RWPE1 (cell line): ENCODE measurements around the gene KCNS3.

Source experiments
- CTCF ChIA-PET: fragments of 350-600 bp; sonication (Branson Sonifier 250); formaldehyde crosslinking; extraction: SDS; loops from one replicate; lab custom pipeline; 2021; lab: Yijun Ruan, JAX
- POLR2A ChIA-PET: fragments of 400-600 bp; formaldehyde crosslinking; extraction: SDS; loops from one replicate; lab custom pipeline; 2020; ENCODE audit warnings: antibody characterized with exemption; ENCODE audit not compliant: low non-redundant PET; lab: Yijun Ruan, JAX
- DNase-seq: peaks from one replicate; pipeline ENCODE4 v3.0.0; 2012; ENCODE audit warnings: low spot score
- H3K27ac ChIP-seq: fragments of 450-650 bp; 2 replicates; pipeline ENCODE4 v1.5.1; 2017
- CTCF ChIP-seq: fragments of 450-650 bp; conservative IDR thresholded peaks from 2 replicates; pipeline ENCODE4 v1.5.1; 2017; ENCODE audit warnings: low read depth, mild to moderate bottlenecking

KCNS3 gene

GRCh38 chr2:17910980-17911379 lies 32.5 kb downstream of the KCNS3 start:
- no peak for TF ChIP-seq CTCF
- DNase-seq, result no peak
- ChIA-PET CTCF (no interaction called here), POLR2A (no interaction called here)
- no peak overlapping the region for H3K27ac ChIP-seq

- ChIA-PET CTCF (no interaction called here), POLR2A (no interaction called here)
- no peak for DNase-seq
- TF ChIP-seq CTCF, result no peak
- H3K27ac ChIP-seq, result no peak overlapping the region
These were observed 33.2 kb downstream of the KCNS3 start for GRCh38 chr2:17911491-17912260.

- DNase-seq, result no peak
- ChIA-PET POLR2A (no interaction called here), CTCF (no interaction called here)
- H3K27ac ChIP-seq, result no peak overlapping the region
- no peak for TF ChIP-seq CTCF
These were observed 33.8 kb downstream of the KCNS3 start for GRCh38 chr2:17912266-17912691.

- DNase-seq, result no peak
- no peak overlapping the region for H3K27ac ChIP-seq
- ChIA-PET POLR2A (no interaction called here), CTCF (interaction anchor here (0.7 kb wide), 1 partner anchor 1997 kb away, joined by 4 read pairs; no protein-coding TSS in a partner anchor)
- TF ChIP-seq CTCF, result no peak
These were observed 36.6 kb downstream of the KCNS3 start for GRCh38 chr2:17915099-17915498.

GRCh38 chr2:17915811-17916518 lies 37.5 kb downstream of the KCNS3 start:
- CTCF ChIA-PET, result interaction anchor here (0.6 to 0.7 kb wide), 2 partner anchors 976 to 1996 kb away, joined by 4 read pairs; no protein-coding TSS in a partner anchor
- H3K27ac ChIP-seq, result no peak overlapping the region
- no peak for DNase-seq
- no peak for TF ChIP-seq CTCF
- POLR2A ChIA-PET, result no interaction called here

GRCh38 chr2:17916584-17916983 lies 38.1 kb downstream of the KCNS3 start:
- H3K27ac ChIP-seq, result no peak overlapping the region
- TF ChIP-seq CTCF, result no peak
- CTCF ChIA-PET, result interaction anchor here (0.6 kb wide), 1 partner anchor 977 kb away, joined by 4 read pairs; no protein-coding TSS in a partner anchor
- DNase-seq, result no peak
- POLR2A ChIA-PET, result no interaction called here
